OCI-LY3 (cell line): Measurements from ENCODE around the gene NUP155.
"Not testable (repeated sequence)": the region's sequence is repeated elsewhere in the genome, so short reads cannot be mapped to it uniquely, and the experiment has no call there.

Experiments used
- H2AFZ ChIP-seq: fragments of 200-600, 300-600 bp; shearing (Covaris generic); 2 replicates; pipeline ENCODE4 v1.6.0; 2014; ENCODE audit warnings: antibody characterized with exemption, low read depth, low read length
- H3K27ac ChIP-seq: fragments of 200-600, 300-600 bp; sonication (generic); 2 replicates; pipeline ENCODE4 v1.5.1; 2014; ENCODE audit warnings: mild to moderate bottlenecking, low read length, moderate library complexity, mixed read lengths
- H3K27me3 ChIP-seq: fragments of 200-600, 300-600 bp; sonication (generic); 2 replicates; pipeline ENCODE4 v1.6.1; 2014; ENCODE audit warnings: low read depth, low read length, mixed read lengths
- H3K36me3 ChIP-seq: fragments of 200-600, 300-600 bp; sonication (generic); replicated peaks from 2 replicates; pipeline ENCODE3; 2014; ENCODE audit warnings: low read depth, low read length, mixed read lengths
- H3K4me1 ChIP-seq: fragments of 300-600, 200-600 bp; sonication (generic); 2 replicates; pipeline ENCODE4 v1.6.1; 2014; ENCODE audit warnings: low read length, mixed read lengths
- H3K4me2 ChIP-seq: fragments of 200-600, 300-600 bp; sonication (generic); 2 replicates; pipeline ENCODE4 v1.6.1; 2014; ENCODE audit warnings: low read length, mixed read lengths
- H3K4me3 ChIP-seq: fragments of 300-600, 200-600 bp; sonication (generic); 2 replicates; pipeline ENCODE4 v1.5.1; 2014; ENCODE audit warnings: antibody characterized with exemption, mild to moderate bottlenecking, low read length, moderate library complexity
- H3K79me2 ChIP-seq: fragments of 300-600, 200-600 bp; shearing (Covaris generic); 2 replicates; pipeline ENCODE4 v1.6.1; 2014; ENCODE audit warnings: mild to moderate bottlenecking, low read length, mixed read lengths
- H3K9ac ChIP-seq: fragments of 300-600, 200-600 bp; shearing (Covaris generic); 2 replicates; pipeline ENCODE4 v1.6.0; 2014; ENCODE audit warnings: mild to moderate bottlenecking, low read length, moderate library complexity
- H3K9me3 ChIP-seq: fragments of 200-600, 300-600 bp; shearing (Covaris generic); 2 replicates; pipeline ENCODE4 v1.6.1; 2014; ENCODE audit warnings: low read length, mixed read lengths; ENCODE audit not compliant: insufficient read depth
- H4K20me1 ChIP-seq: fragments of 200-600, 300-600 bp; sonication (generic); 2 replicates; pipeline ENCODE4 v1.6.1; 2016; ENCODE audit warnings: low read length, mixed read lengths; ENCODE audit not compliant: insufficient read depth
- EZH2phosphoT487 ChIP-seq: fragments of 200-600 bp; shearing (Covaris generic); IDR thresholded peaks from 2 replicates; pipeline ENCODE4 v1.6.1; 2018; ENCODE audit warnings: antibody characterized with exemption, mixed run types, low read depth
- TF ChIP-seq, protein P1 (sequence below): fragments of 200-600, 300-600 bp; sonication (generic); IDR thresholded peaks from 2 replicates; pipeline ENCODE4 v1.5.1; 2014; ENCODE audit warnings: antibody characterized with exemption, low read length, low read depth

Gene NUP155

DNA sequence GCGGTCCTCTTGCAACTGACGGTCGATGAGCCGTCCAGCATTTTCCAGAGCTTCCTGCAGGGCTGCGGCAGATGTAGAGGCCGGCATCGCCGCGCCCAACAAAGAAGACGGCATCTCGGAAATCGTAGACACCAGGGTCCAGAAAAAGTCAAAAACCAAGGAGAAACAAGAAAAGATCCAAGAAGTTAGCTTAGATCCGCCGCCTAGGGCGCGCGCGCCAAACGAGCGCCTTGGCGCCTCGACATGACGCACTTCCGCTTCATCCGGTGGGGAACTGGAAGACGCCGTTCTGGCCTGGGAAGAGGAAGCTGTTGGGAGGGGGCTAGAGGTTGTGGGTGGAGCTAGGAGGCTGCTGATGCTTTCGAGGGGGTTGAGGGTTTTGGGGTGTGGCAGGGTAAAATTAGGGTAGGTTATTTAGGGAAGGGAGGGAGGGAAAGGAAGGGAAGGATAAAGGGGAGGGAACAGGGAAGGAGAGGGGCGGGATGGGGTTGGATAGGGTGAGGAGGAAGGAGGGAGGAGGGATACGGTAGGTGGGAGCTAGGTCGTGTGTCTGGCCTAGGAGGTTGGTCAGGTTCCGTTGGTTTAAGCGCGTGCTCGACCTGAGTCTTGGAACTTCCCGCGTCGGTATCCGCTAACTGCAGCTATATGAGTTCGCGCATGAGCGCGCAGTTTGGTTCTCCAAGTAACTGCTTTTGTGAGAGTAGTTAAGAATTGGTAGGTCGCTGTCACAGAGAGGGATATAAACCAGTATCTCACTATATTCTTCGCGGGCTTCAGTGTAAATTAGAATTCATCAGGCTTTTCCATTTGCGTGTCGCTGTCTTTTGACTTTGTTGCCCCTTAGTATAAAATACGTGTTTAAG is at the start of gene NUP155:
Gene NUP155, minus strand, starts transcription at position 243 of the 863 bp plus-strand sequence. Its CDS starts 129 bp downstream, at position 114.
- peak within 1 kb of the TSS; percentile 100 for H3K4me3 ChIP-seq
- peaks cover 49% of the 10 kb centered on the region for H3K79me2 ChIP-seq
- H4K20me1 ChIP-seq = peaks cover 2% of the 10 kb centered on the region; the same call in 1 of the 2 replicates
- peak within 1 kb of the TSS; percentile 51 for H3K27ac ChIP-seq
- H3K4me1 ChIP-seq = peaks cover 17% of the 10 kb centered on the region
- H3K4me2 ChIP-seq = peak within 1 kb of the TSS; percentile 69
- H3K9ac ChIP-seq = peak within 1 kb of the TSS; percentile 90
- TF ChIP-seq EZH2phosphoT487 = no peak
- TF ChIP-seq, protein P1, sequence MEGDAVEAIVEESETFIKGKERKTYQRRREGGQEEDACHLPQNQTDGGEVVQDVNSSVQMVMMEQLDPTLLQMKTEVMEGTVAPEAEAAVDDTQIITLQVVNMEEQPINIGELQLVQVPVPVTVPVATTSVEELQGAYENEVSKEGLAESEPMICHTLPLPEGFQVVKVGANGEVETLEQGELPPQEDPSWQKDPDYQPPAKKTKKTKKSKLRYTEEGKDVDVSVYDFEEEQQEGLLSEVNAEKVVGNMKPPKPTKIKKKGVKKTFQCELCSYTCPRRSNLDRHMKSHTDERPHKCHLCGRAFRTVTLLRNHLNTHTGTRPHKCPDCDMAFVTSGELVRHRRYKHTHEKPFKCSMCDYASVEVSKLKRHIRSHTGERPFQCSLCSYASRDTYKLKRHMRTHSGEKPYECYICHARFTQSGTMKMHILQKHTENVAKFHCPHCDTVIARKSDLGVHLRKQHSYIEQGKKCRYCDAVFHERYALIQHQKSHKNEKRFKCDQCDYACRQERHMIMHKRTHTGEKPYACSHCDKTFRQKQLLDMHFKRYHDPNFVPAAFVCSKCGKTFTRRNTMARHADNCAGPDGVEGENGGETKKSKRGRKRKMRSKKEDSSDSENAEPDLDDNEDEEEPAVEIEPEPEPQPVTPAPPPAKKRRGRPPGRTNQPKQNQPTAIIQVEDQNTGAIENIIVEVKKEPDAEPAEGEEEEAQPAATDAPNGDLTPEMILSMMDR = no peak
- H2AFZ ChIP-seq = peak within 1 kb of the TSS; percentile 83
- peaks cover 4% of the 10 kb centered on the region for H3K36me3 ChIP-seq
- H3K27me3 ChIP-seq = no peaks in the 10 kb centered on the region
- H3K9me3 ChIP-seq = no peaks in the 10 kb centered on the region

DNA sequence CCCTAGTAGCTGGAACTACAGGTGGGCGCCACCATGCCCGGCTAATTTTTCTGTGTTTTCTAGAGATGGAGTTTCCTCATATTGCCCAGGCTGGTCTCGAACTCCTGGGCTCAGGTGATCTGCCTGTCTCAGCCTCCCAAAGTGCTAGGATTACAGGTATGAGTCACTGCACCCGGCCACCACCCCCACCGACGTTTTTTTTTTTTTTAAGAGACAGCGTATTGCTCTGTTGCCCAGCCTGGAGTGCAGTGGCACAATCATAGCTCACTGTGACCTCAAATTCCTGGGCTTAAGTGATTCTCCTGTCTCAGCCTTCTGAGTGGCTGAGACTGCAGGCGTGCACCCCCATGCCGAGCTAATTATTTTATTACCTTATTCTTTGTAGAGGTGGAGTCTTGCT is 46.4 kb upstream of the NUP155 start:
- TF ChIP-seq, protein P1 = no peak
- TF ChIP-seq EZH2phosphoT487 = no peak
- Histone ChIP-seq H4K20me1 (no peaks in the 10 kb centered on the region), H3K36me3 (peaks cover 3% of the 10 kb centered on the region), H3K4me2 (no peak overlapping the region), H3K9ac (no peak overlapping the region), H3K4me3 (no peak overlapping the region), H3K79me2 (no peaks in the 10 kb centered on the region), H3K27ac (no peak overlapping the region), H2AFZ (no peak overlapping the region), H3K9me3 (no peaks in the 10 kb centered on the region), H3K27me3 (no peaks in the 10 kb centered on the region), H3K4me1 (peaks cover 9% of the 10 kb centered on the region)

DNA sequence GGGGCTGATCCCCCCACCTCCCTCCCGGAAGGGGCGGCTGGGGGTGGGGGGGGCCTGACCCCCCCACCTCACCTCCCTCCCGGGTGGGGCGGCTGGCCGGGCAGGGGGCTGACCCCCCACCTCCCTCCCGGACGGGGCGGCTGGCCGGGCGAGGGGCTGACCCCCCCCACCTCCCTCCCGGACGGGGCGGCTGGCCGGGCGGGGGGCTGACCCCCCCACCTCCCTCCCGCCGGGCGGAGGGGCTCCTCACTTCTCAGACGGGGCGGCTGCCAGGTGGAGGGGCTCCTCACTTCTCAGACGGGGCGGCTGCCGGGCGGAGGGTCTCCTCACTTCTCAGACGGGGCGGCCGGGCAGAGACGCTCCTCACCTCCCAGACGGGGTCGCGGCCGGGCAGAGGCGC is 44.5 kb upstream of the NUP155 start:
- not testable (repeated sequence) for H3K79me2 ChIP-seq, H3K9me3 ChIP-seq, H3K27me3 ChIP-seq, H4K20me1 ChIP-seq, H3K9ac ChIP-seq, H3K27ac ChIP-seq, H3K36me3 ChIP-seq, H3K4me3 ChIP-seq, H2AFZ ChIP-seq, H3K4me2 ChIP-seq, H3K4me1 ChIP-seq

DNA sequence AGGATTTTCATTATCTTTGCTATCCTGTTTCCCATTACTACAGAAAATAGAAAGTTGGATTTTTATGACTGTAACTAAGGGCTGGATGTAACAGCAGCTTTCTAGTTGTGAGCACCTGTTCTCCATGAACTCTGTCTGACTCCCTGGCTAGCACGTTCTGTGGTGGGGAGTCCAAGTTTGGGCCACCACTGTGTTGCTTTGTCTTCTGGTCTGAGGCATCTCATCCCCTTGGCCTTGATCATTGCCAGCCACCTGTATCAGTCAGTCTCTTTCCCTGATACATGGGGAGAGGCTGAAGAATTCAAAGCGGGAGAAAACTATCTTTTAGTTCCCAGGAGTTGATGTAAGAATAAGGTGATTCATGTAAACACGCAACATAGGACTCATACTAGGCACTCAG is 41.6 kb upstream of the NUP155 start:
- H2AFZ ChIP-seq = no peak overlapping the region
- TF ChIP-seq EZH2phosphoT487 = no peak
- TF ChIP-seq, protein P1 = no peak
- no peak overlapping the region for H3K9ac ChIP-seq
- H4K20me1 ChIP-seq = no peaks in the 10 kb centered on the region
- H3K27me3 ChIP-seq = no peaks in the 10 kb centered on the region
- no peaks in the 10 kb centered on the region for H3K79me2 ChIP-seq
- H3K4me3 ChIP-seq = no peak overlapping the region
- H3K27ac ChIP-seq = no peak overlapping the region
- H3K36me3 ChIP-seq = no peaks in the 10 kb centered on the region
- H3K4me1 ChIP-seq = no peaks in the 10 kb centered on the region
- no peak overlapping the region for H3K4me2 ChIP-seq
- H3K9me3 ChIP-seq = no peaks in the 10 kb centered on the region
